Upper lobe of right lung (tissue), 1 donor: ENCODE results near the gene SAFB. TPM values are rescaled to one million over a fixed set of nuclear protein-coding genes. Genes with fewer than 3 reads are reported as not detected.

Source experiments
- ATAC-seq: fragments of 200-7000 bp; cut with Tn5 transposase; one replicate; pipeline ENCODE4 v1.9.1; 2020; ENCODE audit warnings: mild to moderate bottlenecking, moderate library complexity
- DNase-seq: peaks from one replicate; pipeline ENCODE4 v3.0.0-alpha.2; 2020
- H3K27ac ChIP-seq: fragments of 200-600 bp; one replicate; pipeline ENCODE4 v1.8.0; 2022
- H3K27me3 ChIP-seq: fragments of 200-600 bp; one replicate; pipeline ENCODE4 v1.8.0; 2022; ENCODE audit warnings: mild to moderate bottlenecking
- H3K36me3 ChIP-seq: fragments of 200-600 bp; one replicate; pipeline ENCODE4 v1.8.0; 2022
- H3K4me1 ChIP-seq: fragments of 200-600 bp; one replicate; pipeline ENCODE4 v1.8.0; 2022
- H3K4me3 ChIP-seq: fragments of 200-600 bp; one replicate; pipeline ENCODE4 v1.8.0; 2022; ENCODE audit warnings: mild to moderate bottlenecking
- H3K9me3 ChIP-seq: fragments of 200-600 bp; one replicate; pipeline ENCODE4 v1.8.0; 2022
- CTCF ChIP-seq: fragments of 200-600 bp; IDR thresholded peaks from one replicate; pipeline ENCODE4 v1.8.0; 2022; ENCODE audit warnings: antibody characterized with exemption
- intact Hi-C: fragments of 100-400 bp; cut with DNase I; formaldehyde crosslinking; loops from one replicate; pipeline ENCODE4 v1.11.0; 2022
- total RNA-seq: library from RNA; stranded (reverse); fragmentation: NEBNext Ultra II Directional; extraction: Animal tissue kit (Norgen Biotek cat#: 25700); gene quantifications from one replicate; pipeline ENCODE4 v1.2.1, GENCODE V29; 2021
- donor health status: DM: no; HTN: yes; CAD: no; lungs with severe emphysema.

Gene SAFB
- total RNA-seq, 1 donor from 2014 or later, result 71.9 TPM

GRCh38 chr19:5676772-5677105 lies 53.9 kb downstream of the SAFB start:
- H3K27ac ChIP-seq, result no peak overlapping the region
- H3K4me3 ChIP-seq, result no peak overlapping the region
- peaks cover 12% of the 10 kb centered on the region for H3K4me1 ChIP-seq
- peaks cover 4% of the 10 kb centered on the region for H3K36me3 ChIP-seq
- ATAC-seq (no peak), DNase-seq (no peak)
- intact Hi-C loops, result no loop called here
- no peaks in the 10 kb centered on the region for H3K9me3 ChIP-seq
- TF ChIP-seq CTCF, result no peak
- no peaks in the 10 kb centered on the region for H3K27me3 ChIP-seq

GRCh38 chr19:5677136-5677535 lies 54.3 kb downstream of the SAFB start:
- Histone ChIP-seq H3K4me1 (peaks cover 12% of the 10 kb centered on the region), H3K9me3 (no peaks in the 10 kb centered on the region), H3K27me3 (no peaks in the 10 kb centered on the region), H3K4me3 (no peak overlapping the region), H3K27ac (no peak overlapping the region), H3K36me3 (no peaks in the 10 kb centered on the region)
- no peak for TF ChIP-seq CTCF
- intact Hi-C loops, result no loop called here
- ATAC-seq, result no peak
- no peak for DNase-seq

GRCh38 chr19:5677580-5677979 lies 54.7 kb downstream of the SAFB start:
- Histone ChIP-seq H3K36me3 (no peaks in the 10 kb centered on the region), H3K27ac (no peak overlapping the region), H3K9me3 (no peaks in the 10 kb centered on the region), H3K4me1 (peaks cover 12% of the 10 kb centered on the region), H3K27me3 (no peaks in the 10 kb centered on the region), H3K4me3 (no peak overlapping the region)
- TF ChIP-seq CTCF, result no peak
- ATAC-seq (no peak), DNase-seq (no peak)
- intact Hi-C loops, result no loop called here

- no peaks in the 10 kb centered on the region for H3K9me3 ChIP-seq
- TF ChIP-seq CTCF, result no peak
- peaks cover 12% of the 10 kb centered on the region for H3K4me1 ChIP-seq
- no peak for ATAC-seq
- H3K27me3 ChIP-seq, result no peaks in the 10 kb centered on the region
- no peak overlapping the region for H3K4me3 ChIP-seq
- H3K36me3 ChIP-seq, result no peaks in the 10 kb centered on the region
- intact Hi-C loops, result no loop called here
- no peak overlapping the region for H3K27ac ChIP-seq
- DNase-seq, result no peak
Observed at GRCh38 chr19:5678071-5678718, 55.3 kb downstream of the SAFB start.

GRCh38 chr19:5679289-5680083 lies 56.6 kb downstream of the SAFB start:
- no peak for TF ChIP-seq CTCF
- Histone ChIP-seq H3K27me3 (no peaks in the 10 kb centered on the region), H3K4me3 (peak overlapping the region; percentile 95), H3K36me3 (no peaks in the 10 kb centered on the region), H3K9me3 (no peaks in the 10 kb centered on the region), H3K27ac (peak overlapping the region; percentile 96), H3K4me1 (peaks cover 12% of the 10 kb centered on the region)
- DNase-seq, result no peak
- intact Hi-C loops, result no loop called here
- ATAC-seq, result no peak
